ENCODE measurements around the gene STAG1.
"Not testable (repeated sequence)": the region's sequence is repeated elsewhere in the genome, so short reads cannot be mapped to it uniquely, and the experiment has no call there.

Gene STAG1

DNA sequence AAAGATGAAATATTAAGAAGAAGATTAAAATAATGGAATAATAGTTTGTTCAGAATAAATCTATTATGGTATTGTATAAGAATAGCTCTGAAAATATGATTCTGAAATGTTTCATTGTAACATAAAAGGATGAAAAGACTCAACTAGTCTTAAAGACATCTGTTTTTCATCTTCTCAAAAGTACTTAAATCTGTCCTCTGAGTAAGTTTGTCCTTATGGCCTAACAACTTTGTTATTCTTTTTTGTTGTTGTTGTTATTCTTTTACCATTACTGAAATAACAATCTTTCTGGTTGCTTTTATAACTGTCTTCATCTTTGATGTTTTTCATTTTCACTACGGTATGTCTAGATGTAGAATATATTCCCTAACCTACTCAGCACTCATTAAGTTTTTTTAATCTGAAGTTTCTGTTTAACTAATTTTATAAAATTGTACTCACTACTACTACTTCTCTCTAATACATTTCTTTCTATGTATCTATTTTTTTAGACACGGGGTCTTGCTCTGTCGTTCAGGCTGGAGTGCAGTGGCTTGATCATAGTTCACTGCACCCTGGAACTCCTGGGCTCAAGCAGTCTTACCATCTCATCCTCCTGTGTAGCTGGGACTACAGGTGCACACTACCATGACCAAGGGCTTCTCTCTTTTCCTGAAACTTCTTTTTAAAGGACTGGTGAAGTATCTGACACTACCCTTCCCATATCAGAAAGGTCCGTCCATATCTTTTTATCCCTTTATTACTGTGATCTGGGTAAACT, 261.4 kb downstream of the STAG1 start:
- DNase-seq = no peak

DNA sequence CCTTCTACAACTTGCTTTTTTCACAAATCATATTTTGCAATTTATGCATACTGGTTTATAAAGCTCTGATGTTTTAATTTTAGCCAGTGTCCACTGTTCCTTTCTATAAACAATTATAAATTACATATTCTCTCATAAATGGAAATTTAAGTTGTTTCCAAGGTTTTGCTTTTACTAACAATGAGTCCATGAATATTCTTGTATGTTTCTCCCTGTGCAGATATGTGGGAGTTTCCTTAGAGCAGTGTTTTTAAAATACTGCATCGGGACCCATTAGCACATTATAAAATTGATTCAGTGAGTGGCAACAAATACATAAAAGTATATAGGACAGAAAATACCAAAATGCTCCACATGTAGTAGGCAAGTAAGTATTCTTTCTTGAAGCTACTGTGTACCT, 266.4 kb downstream of the STAG1 start:
- DNase-seq = no peak

DNA sequence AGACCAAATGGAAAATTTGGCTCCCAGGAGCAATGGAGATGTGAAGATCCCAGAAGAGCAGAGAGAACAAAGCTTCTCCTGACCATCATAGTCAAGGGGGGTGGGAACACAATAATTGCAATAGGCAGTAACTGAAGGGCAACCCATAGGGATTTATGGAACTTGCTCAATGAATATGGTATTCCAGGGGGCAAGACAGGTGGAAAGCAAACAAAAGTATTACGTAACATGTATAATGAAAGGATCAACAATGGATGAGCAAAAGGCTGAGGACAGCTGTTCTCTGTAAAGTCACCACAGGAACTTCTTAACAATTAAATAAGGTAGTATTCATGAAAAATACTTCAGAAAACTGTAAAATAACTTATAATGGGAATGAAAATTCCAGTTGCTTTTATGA, 275.9 kb downstream of the STAG1 start:
- no peak for DNase-seq

DNA sequence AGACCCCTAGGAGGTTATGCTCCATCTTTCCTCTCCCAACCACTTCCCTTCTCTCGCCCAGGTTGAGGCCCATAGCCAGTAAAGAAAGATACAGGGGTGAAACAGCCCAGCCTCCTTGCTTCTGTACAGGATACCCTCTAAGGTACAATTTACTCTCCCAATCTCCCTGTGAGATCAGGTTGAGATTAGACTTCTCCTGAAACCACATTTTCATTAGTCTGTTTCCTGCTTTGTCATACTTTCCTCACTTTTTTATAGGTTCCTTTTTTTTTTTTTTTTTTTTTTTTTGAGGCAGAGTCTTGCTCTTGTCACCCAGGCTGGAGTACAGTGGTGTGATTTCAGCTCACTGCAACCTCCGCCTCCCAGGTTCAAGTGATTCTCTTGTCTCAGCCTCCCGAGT, 277.3 kb downstream of the STAG1 start:
- DNase-seq = not testable (repeated sequence)

DNA sequence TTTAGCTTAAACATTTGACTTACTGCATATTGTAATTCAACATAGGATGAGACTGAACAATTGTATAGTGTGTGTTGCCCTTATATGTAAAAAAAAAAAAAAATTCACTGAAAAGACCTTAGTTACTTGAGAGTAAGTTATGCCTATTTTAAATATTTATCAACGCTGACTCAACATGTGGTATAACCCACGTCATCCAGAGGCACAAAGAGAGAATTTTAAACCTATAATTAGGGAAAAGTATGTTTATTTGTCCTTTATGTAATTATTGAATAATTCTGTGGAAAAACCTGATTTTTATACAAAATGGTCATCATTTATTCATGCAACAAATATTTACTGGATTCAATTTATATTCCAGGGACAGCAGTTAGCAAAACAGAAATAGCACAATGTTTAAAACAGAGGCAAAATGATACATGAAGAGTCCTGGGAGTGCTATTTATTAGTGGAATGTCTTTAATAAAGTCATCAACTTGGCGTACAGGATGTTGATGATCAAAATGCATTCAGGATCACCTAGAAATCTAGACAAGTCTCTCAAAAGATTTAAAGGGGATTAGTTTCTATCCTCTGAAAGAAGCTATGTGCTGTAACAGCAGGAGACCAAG, 278.4 kb downstream of the STAG1 start:
- no peak for DNase-seq

DNA sequence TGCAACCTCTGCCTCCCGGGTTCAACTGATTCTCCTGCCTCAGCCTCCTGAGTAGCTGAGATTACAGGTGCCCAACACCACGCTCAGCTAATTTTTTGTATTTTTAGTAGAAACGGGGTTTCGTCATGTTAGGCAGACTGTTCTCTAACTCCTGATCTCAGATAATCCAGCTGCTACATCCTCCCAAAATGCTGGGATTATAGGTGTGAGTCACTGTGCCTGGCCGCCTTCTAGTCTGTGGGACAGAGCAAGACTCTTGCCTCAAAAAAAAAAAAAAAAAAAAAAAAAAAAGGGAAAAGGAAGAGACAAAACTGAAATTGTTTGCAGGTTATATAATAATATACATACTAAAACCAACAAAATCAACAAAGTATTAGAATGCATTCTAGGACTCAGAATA, 286.9 kb downstream of the STAG1 start:
- DNase-seq = no peak

DNA sequence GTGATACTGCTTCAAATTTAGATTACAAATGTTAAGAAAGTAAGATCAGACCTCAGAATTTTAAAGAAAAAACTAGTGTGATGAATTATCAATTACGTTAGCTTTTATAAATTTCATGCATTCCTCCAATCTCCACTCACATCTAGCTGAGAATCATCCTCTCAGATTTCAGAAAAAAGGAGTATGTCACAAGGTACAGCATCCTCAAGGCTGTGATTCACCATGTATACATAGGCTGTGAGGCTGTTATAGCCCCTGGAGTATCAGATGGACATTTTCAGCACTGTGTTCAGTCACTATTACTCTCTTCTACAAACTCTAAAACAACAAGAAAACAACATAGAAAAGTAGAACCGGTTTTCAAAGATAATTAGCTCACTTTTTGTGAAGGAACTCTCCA, 287.7 kb downstream of the STAG1 start:
- no peak for DNase-seq

DNA sequence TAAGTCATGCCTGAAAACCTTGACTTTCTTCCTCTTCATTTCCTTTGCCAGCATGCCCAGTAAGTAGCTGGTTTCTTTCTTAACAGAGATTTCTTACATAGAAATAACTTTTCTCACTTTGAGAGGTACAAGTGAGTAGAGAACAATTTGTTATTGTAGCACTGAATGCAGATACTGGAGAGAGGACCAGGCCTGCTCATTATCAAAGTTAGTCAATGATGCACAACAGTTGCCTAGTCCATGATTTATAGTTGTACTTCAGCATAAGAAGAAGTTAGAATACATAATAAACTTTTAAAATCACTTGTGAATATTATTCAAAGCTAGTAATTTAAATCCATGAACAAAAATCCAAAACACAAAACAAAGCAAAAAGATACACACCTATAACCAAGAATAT, 289.0 kb downstream of the STAG1 start:
- no peak for DNase-seq

DNA sequence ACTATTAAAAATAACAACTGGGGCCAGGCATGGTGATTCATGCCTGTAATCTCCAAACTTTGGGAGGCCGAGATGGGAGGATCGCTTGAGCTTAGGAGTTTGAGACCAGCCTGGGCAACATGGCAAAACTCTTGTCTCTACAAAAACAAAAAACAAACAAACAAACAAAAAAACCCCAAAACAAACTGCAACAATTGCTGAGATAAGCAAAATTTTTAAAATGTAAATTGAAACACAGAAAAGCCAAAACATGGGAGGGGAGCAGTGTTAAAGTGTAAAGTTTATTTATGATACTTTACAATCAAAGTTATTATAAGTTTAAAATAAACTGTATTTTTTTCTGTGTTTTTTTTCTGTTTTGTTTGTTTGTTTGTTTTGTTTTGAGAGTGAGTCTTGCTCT, 294.4 kb downstream of the STAG1 start:
- no peak for DNase-seq

DNA sequence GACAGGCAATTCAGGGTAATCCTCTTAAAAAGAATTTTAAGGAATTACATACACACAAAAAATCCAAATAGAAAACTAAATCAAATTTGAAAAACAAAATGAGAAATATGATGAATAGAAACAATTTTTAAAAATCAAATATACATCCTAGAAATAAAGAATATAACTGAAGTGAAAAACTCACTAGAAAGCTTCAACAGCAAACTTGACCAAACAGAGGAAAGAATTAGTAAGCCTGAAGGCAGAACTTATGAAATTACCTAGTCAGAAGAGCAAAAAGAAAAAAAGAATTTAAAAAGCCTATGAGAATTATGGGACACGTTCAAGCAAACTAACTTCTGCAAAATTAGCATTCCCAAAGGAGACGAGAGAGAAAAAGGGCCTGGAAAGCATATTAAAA, 296.0 kb downstream of the STAG1 start:
- DNase-seq = no peak

DNA sequence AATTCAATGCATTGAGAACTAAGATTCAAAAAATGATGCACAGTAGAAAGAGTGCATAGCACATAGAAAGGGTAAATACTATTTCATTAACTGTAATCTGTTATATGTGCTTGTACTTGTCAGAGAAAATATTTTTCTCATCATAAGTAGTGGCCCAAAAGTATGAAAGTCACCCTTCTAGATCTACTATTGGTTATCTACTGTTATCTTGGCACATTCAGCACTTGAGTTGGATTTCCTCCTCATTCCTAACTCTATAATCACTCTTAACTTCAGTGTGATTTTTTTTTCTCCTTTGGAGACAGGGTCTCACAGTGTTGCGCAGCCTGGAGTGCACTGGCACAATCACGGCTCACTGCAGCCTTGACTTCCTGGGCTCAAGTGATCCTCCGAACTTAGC, 307.6 kb downstream of the STAG1 start:
- no peak for DNase-seq

DNA sequence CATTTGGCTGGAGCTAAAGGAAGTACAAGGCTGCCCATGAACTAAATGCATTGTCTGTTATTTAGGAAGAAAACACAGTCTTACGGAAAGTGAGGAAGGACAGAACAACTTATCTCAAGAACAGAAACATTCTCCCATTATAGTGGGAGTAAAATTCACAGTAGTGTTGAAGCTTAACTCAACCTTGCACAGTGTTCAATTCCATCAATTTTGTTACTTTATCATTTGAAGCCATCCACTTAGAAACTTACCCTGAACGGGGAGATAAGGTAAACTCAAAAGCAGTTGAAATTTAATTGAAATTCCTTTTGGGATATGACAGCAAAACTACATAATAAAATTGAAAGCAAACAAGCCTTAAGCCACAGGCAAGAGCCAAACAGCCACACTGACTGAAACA, 315.1 kb downstream of the STAG1 start:
- DNase-seq = no peak

DNA sequence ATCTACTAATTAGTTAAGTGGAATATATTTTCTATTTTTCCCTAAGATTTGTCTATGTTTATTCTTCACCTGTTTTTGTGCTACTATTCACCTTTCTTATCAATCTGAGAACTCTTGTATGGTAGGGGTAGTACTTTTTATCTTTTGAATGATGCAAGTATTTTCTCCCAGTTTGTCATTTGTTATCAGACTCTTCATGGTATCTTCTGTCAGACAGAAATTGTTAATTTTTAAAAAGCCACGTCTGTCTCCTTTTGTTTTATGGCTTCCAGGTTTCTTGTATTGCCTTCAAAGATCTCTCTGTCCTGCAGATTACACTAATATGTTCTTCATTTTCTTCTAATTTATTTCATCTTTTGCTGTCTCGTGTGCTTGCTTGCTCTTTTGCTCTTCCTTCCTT, 317.7 kb downstream of the STAG1 start:
- no peak for DNase-seq

DNA sequence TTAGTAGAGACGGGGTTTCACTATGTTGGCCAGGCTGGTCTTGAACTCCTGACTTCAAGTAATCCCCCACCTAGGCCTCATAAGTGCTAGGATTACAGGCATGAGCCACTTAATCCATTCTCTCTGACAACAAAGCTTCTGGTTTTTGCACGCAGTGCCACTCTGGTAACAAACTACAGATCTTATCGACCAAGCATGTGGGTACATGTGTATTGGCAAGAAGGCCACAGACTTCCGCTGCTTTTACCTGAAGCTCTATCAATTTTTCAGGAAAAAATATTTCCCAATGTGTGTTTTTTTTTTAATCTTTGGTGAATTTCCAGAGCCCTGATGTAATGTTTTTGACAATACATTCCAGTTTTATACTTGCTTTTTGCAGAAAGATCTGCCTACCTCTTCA, 319.5 kb downstream of the STAG1 start:
- no peak for DNase-seq

DNA sequence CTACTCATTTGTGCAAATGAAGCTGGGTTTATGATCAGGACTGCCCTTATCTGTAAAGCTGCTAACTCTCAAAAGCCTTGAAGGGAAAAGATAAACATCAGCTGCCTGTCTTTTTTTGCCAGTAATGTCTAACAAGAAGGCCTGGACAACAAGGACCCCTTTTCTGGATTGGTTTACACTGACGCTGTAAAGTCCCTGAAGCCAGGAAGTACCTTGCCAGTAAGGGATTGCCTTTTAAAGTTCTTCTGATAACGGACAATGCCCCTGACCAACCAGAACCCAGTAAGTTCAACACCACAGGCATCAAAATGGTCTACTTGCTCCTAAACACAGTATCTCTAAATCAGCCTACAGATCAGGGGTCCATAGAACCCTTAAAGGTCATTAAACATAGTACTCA, 324.0 kb downstream of the STAG1 start:
- no peak for DNase-seq

DNA sequence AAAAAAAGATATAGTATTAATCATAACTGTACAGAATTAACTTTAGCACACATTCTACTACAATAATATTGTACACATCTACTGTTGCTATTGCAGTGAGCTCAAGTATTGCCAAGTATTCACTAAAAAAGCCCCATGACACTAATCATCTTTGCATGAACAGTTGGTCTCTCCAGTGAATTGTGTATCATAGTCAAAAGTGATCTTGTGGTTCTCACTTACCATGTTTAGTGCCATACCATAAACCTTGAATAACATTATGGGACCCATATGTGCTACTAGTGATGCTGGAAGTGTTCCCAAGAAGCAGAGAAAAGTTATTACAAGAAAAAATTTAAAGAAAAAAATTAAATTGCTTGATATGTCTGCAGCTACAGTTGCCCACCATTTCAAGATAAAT, 324.9 kb downstream of the STAG1 start:
- no peak for DNase-seq

DNA sequence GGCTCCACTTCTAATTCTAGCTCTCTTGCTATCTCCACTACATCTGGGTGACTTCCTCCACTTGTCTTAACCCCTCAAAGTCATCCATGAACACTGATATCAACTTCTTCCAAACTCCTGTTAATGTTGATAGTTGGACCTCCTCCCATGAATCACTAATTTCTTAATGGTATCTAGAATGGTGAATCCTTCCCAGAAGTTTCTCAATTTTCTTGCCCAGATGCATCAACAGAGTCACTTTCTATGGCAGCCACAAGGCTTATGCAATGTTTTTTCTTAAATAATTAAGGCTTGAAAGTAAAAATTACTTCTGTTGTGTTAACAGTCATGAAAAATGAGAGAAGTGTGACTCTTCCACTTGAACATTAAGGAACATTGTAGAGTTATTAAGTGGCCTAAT, 337.7 kb downstream of the STAG1 start:
- DNase-seq = no peak

DNA sequence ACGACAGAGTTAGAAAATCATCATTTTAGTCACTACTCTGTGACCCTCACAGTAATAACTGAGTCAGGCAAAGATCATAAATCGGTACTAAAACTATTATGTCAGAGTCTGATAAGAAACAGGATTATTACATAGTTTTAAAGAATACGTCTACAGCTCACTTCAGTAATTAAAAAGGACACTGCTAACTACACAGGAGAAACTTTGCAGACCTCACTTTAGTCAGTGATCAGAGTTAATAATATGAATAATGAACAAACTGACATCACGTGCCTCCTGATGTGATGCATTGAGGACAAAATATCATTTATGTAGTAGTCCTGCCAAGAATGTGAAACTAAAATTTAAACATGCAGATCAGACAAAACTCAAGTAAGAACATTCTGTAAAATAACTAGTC, 339.9 kb downstream of the STAG1 start:
- no peak for DNase-seq

DNA sequence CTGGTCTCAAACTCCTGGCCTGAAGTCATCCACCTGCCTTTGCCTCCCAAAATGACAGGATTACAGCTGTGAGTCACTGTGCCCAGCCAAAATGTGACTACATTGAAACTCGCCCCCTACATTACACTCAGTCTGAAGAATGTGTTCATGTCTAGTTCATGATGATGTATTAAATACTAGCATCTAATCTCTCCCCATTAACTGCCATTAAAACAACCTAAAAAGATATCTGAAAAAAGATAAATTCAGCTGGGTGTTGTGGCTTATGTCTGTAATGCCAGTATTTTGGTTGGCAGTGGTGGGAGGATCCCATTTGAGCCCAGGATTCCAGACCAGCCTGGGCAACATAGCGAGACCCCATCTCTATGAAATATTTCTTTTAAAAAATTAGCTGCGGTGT, 342.6 kb downstream of the STAG1 start:
- DNase-seq = no peak

DNA sequence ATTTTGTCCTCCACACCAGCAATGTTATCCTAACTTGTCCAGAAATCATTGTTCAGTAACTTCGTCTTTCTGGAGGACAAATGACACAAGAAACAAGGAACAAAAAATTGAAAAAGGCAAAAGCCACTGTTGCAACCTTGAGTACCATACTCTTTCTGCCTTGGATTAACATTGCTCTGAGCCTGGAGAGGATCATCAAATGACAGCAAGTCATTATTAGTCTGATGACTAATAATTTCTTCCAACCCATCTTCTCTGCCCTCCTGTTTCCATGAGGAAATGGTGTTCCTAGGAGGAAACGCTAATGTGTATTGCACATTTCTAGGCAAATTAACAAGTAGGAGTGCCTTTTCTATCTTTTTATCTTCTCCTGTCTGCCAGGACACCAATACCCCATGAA, 348.1 kb downstream of the STAG1 start:
- DNase-seq = no peak

DNA sequence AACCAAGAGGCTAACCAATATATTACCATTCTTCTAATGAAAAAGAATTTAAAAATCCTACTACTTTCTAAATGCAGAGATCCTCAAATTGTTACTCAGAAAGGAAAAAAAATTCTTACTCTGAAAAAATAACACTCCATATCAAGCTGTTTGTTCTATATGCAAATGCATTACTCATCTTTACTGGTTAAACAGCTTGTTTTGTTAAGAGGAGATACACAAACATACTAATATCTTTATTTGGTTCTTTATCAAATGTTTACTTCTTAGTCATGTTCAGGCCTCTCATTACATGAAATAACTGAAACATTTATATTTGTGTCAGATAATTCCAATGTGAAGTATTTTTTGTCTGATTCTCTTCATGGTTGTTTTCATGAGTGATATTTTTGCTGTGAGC, 355.3 kb downstream of the STAG1 start:
- DNase-seq = no peak

DNA sequence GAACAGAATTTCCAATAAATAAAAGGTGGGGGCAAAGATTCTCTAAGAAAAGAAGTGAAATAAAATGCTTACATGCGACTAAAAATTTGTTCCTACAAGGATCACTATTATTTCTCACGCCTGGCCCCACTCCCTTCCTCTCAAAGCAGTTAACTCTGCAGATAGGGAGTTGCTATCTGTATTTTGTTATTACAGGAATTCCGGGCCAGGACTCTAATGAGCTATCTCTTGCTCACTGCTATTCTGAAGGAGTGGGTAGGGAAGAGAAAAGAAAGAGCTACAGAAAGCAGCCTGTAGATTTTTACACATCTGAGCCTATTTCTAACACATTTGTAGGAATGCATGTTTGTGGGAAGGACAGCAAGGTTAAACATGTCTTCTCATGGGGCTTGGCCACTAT, 361.6 kb downstream of the STAG1 start:
- no peak for DNase-seq

DNA sequence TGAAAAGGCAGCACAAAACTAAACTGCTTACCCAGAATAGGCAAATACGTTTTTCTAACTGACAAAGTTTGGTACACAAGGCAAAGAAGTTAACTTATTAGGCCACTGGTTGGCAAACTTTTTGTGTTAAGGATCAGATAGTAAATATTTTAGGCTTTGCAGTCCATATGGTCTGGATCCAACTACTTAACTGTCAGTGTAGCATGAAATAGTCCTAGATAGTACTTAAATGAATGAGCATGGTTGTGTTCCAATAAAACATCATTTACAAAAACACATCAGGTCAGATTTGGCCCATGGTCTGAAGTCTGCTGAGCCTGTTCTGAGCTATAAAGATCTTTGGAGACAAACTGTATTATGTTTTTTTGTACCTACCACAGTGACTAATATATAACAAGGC, 365.1 kb downstream of the STAG1 start:
- DNase-seq = no peak

DNA sequence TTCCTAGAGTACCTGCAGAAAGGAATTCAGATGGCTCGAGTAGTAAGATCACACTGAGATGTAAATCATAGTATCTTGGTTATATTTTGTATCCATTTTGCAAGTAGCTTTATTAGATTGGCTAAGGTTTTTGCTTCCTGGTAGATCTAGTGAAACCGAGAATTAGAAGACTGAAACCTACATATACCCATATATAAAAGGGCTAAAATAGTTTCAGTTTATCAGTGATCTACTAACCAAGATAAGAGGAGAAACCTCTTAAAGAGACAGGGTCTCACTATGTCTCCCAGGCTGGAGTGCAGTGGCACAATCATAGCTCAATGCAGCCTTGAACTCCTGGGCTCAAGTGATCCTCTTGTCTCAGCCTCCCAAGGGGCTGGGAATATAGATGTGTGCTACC, 366.7 kb downstream of the STAG1 start:
- no peak for DNase-seq

DNA sequence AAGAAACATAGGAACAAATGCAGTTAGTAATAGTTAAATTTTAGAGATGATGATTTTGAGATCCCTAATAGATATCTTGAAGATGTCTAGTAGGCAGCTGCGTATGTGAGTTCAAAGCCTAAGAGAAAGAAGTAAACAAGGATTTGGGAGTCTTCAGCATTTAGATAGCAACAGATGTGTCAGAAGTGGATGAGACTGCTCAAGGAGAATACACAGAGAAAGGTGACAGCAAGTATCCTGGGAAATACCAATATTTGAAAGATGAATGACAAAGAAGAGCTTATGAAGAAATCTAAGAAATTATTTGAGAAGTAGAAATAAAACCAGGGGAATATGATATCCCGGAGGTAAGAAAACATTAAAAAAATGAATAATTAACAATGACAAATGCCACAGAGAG, 371.1 kb downstream of the STAG1 start:
- no peak for DNase-seq

All from NCI-H2107 (cell line).